A549 treated with Hydrocortisone at 1 μM for 4 hours (cell line): ENCODE results near the gene DNER. TPM values are rescaled to one million over a fixed set of nuclear protein-coding genes. Genes with fewer than 3 reads are reported as not detected.

ENCODE experiments used
- total RNA-seq: library from RNA; stranded (reverse); fragments of 200-300 nt; extraction: Qiagen RNA extraction; gene quantifications from 5 replicates; pipeline ENCODE4 v1.2.3, GENCODE V29; 2022

The DNER gene, protein sequence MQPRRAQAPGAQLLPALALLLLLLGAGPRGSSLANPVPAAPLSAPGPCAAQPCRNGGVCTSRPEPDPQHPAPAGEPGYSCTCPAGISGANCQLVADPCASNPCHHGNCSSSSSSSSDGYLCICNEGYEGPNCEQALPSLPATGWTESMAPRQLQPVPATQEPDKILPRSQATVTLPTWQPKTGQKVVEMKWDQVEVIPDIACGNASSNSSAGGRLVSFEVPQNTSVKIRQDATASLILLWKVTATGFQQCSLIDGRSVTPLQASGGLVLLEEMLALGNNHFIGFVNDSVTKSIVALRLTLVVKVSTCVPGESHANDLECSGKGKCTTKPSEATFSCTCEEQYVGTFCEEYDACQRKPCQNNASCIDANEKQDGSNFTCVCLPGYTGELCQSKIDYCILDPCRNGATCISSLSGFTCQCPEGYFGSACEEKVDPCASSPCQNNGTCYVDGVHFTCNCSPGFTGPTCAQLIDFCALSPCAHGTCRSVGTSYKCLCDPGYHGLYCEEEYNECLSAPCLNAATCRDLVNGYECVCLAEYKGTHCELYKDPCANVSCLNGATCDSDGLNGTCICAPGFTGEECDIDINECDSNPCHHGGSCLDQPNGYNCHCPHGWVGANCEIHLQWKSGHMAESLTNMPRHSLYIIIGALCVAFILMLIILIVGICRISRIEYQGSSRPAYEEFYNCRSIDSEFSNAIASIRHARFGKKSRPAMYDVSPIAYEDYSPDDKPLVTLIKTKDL
- total RNA-seq, result 10.4 to 13.8 TPM (median 11.2 TPM) in 5 replicates

DNA sequence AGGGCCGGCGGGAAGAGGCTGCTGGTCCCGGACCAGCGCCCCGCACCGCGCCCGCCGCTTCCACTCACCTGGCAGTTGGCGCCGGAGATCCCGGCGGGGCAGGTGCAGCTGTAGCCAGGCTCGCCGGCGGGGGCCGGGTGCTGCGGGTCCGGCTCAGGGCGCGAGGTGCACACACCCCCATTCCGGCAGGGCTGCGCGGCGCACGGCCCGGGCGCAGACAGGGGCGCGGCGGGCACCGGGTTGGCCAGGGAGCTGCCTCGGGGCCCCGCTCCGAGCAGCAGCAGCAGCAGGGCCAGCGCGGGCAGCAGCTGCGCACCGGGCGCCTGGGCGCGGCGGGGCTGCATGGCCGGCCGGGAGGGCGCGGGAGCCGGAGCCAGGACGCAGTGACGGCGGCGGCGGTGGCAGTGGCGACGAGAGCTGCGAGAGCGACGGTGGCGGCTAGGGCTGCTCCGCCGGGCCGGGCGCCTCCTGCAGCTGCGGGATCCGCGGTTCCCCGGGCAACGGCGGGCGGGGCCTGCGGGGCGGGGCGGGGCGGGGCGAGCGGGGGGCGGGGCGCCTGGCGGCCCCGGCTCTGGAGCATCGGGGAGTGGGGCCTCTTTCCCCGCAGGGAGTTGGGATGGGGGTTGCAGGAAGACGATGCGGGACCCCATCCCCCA lies at the start of gene DNER:
Gene DNER, minus strand, starts transcription at position 476 of the 656 bp plus-strand sequence. Its CDS starts 132 bp downstream, at position 344.

Other genes starting within 250 kb of the DNER start
- gene TRIP12, start 207.5 kb upstream of the DNER start, total RNA-seq, result 72.8 to 137 TPM (median 89.5 TPM) in 5 replicates
- gene FBXO36, start 207.9 kb upstream of the DNER start, total RNA-seq, result 0.87 to 1.7 TPM (median 1.4 TPM) in 5 replicates